Activated CD8-positive, alpha-beta memory T cell treated with anti-CD3 and anti-CD28 coated beads, Interleukin-2, amount 50 U/mL, for 24 hours (primary cell): ENCODE results near the gene CD177.
"Not testable (repeated sequence)": the region's sequence is repeated elsewhere in the genome, so short reads cannot be mapped to it uniquely, and the experiment has no call there.

Experiments used
- DNase-seq: peaks from one replicate; pipeline ENCODE4 v3.0.0-alpha.2; 2020; ENCODE audit errors: extremely low read depth

CD177 gene

GRCh38 chr19:43332058-43332922, 21.2 kb upstream of the CD177 start:
- no peak for DNase-seq

GRCh38 chr19:43336508-43336907, 17.0 kb upstream of the CD177 start:
- DNase-seq: not testable (repeated sequence)

GRCh38 chr19:43337737-43338136, 15.7 kb upstream of the CD177 start:
- no peak for DNase-seq

GRCh38 chr19:43338530-43338929, 15.0 kb upstream of the CD177 start:
- DNase-seq: no peak

GRCh38 chr19:43339243-43339930, 14.1 kb upstream of the CD177 start:
- DNase-seq: not testable (repeated sequence)

GRCh38 chr19:43340101-43340500, 13.4 kb upstream of the CD177 start:
- DNase-seq: not testable (repeated sequence)

- not testable (repeated sequence) for DNase-seq
Observed at GRCh38 chr19:43341098-43341497, 12.4 kb upstream of the CD177 start.

- DNase-seq: not testable (repeated sequence)
Observed at GRCh38 chr19:43342104-43342503, 11.4 kb upstream of the CD177 start.

GRCh38 chr19:43344347-43344925, 9.1 kb upstream of the CD177 start:
- not testable (repeated sequence) for DNase-seq

GRCh38 chr19:43349813-43350212, 3.7 kb upstream of the CD177 start:
- not testable (repeated sequence) for DNase-seq

- DNase-seq: no peak
Observed at GRCh38 chr19:43351998-43352746, 1.3 kb upstream of the CD177 start.

GRCh38 chr19:43354305-43354627, 780 bp downstream of the CD177 start:
- DNase-seq: no peak

- DNase-seq: not testable (repeated sequence)
Observed at GRCh38 chr19:43356749-43357148, 3.3 kb downstream of the CD177 start.

- DNase-seq: no peak
Observed at GRCh38 chr19:43362179-43362578, 8.7 kb downstream of the CD177 start.

GRCh38 chr19:43362745-43363144, 9.3 kb downstream of the CD177 start:
- DNase-seq: no peak

GRCh38 chr19:43365677-43366076, 12.2 kb downstream of the CD177 start:
- not testable (repeated sequence) for DNase-seq

GRCh38 chr19:43367822-43368221, 14.3 kb downstream of the CD177 start:
- DNase-seq: no peak

GRCh38 chr19:43368897-43369296, 15.4 kb downstream of the CD177 start:
- not testable (repeated sequence) for DNase-seq

- no peak for DNase-seq
Observed at GRCh38 chr19:43371909-43372308, 18.4 kb downstream of the CD177 start.

GRCh38 chr19:43372462-43372861, 19.0 kb downstream of the CD177 start:
- no peak for DNase-seq

GRCh38 chr19:43377624-43378023, 24.1 kb downstream of the CD177 start:
- DNase-seq: not testable (repeated sequence)

- DNase-seq: no peak
Observed at GRCh38 chr19:43380008-43380407, 26.5 kb downstream of the CD177 start.
